ENCODE data around the gene SLC12A8.

GRCh38 chr3:125187599-125187910, 25.0 kb downstream of the SLC12A8 start:
- TF ChIP-seq POLR2A (IDR thresholded peaks at IDR 0.05; ENCODE audit: low read depth, low read length) (no peak), TAF1 (IDR thresholded peaks at IDR 0.05; ENCODE audit: borderline replicate concordance, low read depth, low read length) (no peak)

Data from GM12892 (cell line).